Keratinocyte (primary cell): ENCODE results near the gene MAEL. TPM values are rescaled to one million over a fixed set of nuclear protein-coding genes. Genes with fewer than 3 reads are reported as not detected.

ENCODE experiments used
- DNase-seq: peaks from one replicate; pipeline ENCODE4 v3.0.0-alpha.2; 2011; ENCODE audit warnings: low read depth, missing footprints, low spot score
- FAIRE-seq: peaks from 2 replicates; lab custom pipeline; 2011; peaks lifted over from hg19 to GRCh38; lab: Jason Lieb, UNC
- H2AFZ ChIP-seq: 2 replicates; pipeline ENCODE4 v1.6.0; 2012; ENCODE audit warnings: low read length, control low read depth, inconsistent platforms; ENCODE audit not compliant: control insufficient read depth
- H3K27ac ChIP-seq: 2 replicates; pipeline ENCODE4 v1.5.1; 2011; ENCODE audit warnings: low read length; ENCODE audit not compliant: control insufficient read depth, insufficient read depth
- H3K27me3 ChIP-seq: 3 replicates; pipeline ENCODE4 v1.6.0; 2011; ENCODE audit warnings: low read length; ENCODE audit not compliant: control insufficient read depth, insufficient read depth; ENCODE audit errors: extremely low read depth
- H3K36me3 ChIP-seq, 2 experiments: 2 replicates in 1 of 2; 3 replicates in 1 of 2; pipeline ENCODE4 v1.5.1; 2011; ENCODE audit warnings: low read length in 2 of 2, mild to moderate bottlenecking in 1 of 2; ENCODE audit not compliant: control insufficient read depth in 2 of 2, insufficient read depth in 2 of 2; ENCODE audit errors: extremely low read depth in 1 of 2
- H3K4me1 ChIP-seq: 3 replicates; pipeline ENCODE4 v1.5.1; 2011; ENCODE audit warnings: low read length; ENCODE audit not compliant: control insufficient read depth, insufficient read depth; ENCODE audit errors: extremely low read depth
- H3K4me2 ChIP-seq: 3 replicates; pipeline ENCODE4 v1.6.0; 2011; ENCODE audit warnings: low read depth, low read length; ENCODE audit not compliant: control insufficient read depth, insufficient read depth; ENCODE audit errors: extremely low read depth
- H3K4me3 ChIP-seq, 3 experiments: fragments of 200-600 bp in 1 of 3; sonication (generic) in 1 of 3; 2 replicates in 2 of 3; 3 replicates in 1 of 3; pipeline ENCODE4 v1.5.1; 2011 to 2016; ENCODE audit warnings: low read length in 3 of 3, mild to moderate bottlenecking in 3 of 3, control low read depth in 2 of 3, inconsistent platforms in 1 of 3, low read depth in 1 of 3, mixed read lengths in 1 of 3, mixed run types in 1 of 3, moderate library complexity in 1 of 3; ENCODE audit not compliant: control insufficient read depth in 2 of 3, insufficient read depth in 2 of 3; ENCODE audit errors: extremely low read depth in 1 of 3
- H3K79me2 ChIP-seq: 2 replicates; pipeline ENCODE4 v1.6.0; 2012; ENCODE audit warnings: low read length; ENCODE audit not compliant: control insufficient read depth, insufficient read depth
- H3K9ac ChIP-seq: 3 replicates; pipeline ENCODE4 v1.6.0; 2011; ENCODE audit warnings: low read length; ENCODE audit not compliant: control insufficient read depth, insufficient read depth; ENCODE audit errors: extremely low read depth
- H3K9me1 ChIP-seq: 3 replicates; pipeline ENCODE4 v1.6.0; 2011; ENCODE audit warnings: low read length; ENCODE audit not compliant: control insufficient read depth, insufficient read depth; ENCODE audit errors: extremely low read depth
- H3K9me3 ChIP-seq: 2 replicates; pipeline ENCODE4 v1.5.1; 2012; ENCODE audit warnings: low read depth, low read length; ENCODE audit not compliant: control insufficient read depth
- H4K20me1 ChIP-seq: 3 replicates; pipeline ENCODE4 v1.6.0; 2011; ENCODE audit warnings: low read length; ENCODE audit not compliant: control insufficient read depth, insufficient read depth; ENCODE audit errors: extremely low read depth
- EZH2 ChIP-seq: IDR thresholded peaks from one replicate; pipeline ENCODE4 v1.6.1; 2012; ENCODE audit warnings: inconsistent platforms, mild to moderate bottlenecking, low read length, moderate library complexity
- dilution Hi-C: fragments of 300-500 bp; cut with MboI; formaldehyde crosslinking; loops from one replicate; pipeline ENCODE4 v1.7.0; 2020; ENCODE audit warnings: low sequenced_read_pairs; ENCODE audit not compliant: extremely low pct_ligation_motif_present
- polyA plus RNA-seq, 5 experiments: library from polyadenylated mRNA; depleted of rRNA in 3 of 5; stranded (reverse) in 3 of 5; stranded (forward) in 1 of 5; unstranded in 1 of 5; fragments of >200 nt; gene quantifications; 1 replicate in 1 of 5; 2 replicates in 3 of 5; 3 replicates in 1 of 5; pipeline versions ENCODE4 v1.2.1 to v1.2.3, GENCODE V29; 2011 to 2012; ENCODE audit warnings: missing spikeins in 2 of 5, low read depth in 1 of 5, low replicate concordance in 1 of 5
- TF ChIP-seq, protein P1 (sequence below), 3 experiments: IDR thresholded peaks in 1 of 3; conservative IDR thresholded peaks in 1 of 3; optimal IDR thresholded peaks in 1 of 3; 2 replicates in 2 of 3; 3 replicates in 1 of 3; pipeline versions ENCODE3 to v1.5.1; 2011; ENCODE audit warnings: low read length in 3 of 3, mild to moderate bottlenecking in 3 of 3, moderate library complexity in 2 of 3, control low read depth in 1 of 3, inconsistent platforms in 1 of 3; ENCODE audit not compliant: insufficient read depth in 2 of 3; ENCODE audit errors: extremely low read depth in 1 of 3

MAEL gene
- polyA plus RNA-seq, 1 donor (not counting 4 experiments of a cell fraction or from before 2014, with no cell fraction given): not detected

DNA sequence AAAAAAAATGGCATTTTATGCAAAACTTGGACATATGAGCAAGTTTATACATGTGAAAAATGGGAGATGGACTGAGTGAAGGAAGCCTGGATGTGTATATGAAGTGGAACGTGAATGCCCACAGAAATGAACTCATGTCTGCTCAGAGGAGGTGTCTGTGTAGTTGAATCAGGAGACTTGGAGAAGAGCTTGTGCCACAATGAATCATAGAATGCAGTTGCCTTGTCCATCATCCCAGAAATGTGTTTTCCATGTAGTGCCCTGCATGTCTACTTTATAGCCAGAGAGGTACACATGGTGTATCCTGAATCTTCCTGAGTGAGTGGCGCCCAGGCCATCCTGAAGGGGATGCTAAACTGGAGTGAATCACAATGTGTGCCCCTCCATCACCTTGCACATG lies 11.1 kb upstream of the MAEL start:
- DNase-seq: no peak
- peaks cover 50% of the 10 kb centered on the region for H3K27me3 ChIP-seq

DNA sequence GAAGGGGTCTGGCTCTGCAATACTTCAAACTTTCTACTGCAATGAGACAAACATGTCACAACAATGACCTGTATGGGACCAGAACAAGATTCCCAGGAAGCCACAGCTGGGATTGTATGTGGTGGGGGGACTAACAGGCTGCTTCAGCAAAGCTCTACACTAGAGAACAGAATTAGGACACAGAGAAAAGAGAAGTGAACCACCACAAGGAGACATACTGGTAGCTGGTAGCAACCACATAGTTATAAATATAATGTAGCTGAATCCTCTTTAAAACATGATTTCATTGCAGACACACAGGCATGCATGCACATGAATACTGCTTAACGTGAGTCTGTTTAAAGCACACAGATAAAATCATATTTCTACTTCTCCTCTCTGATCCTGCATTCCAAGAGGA lies 10.3 kb upstream of the MAEL start:
- Histone ChIP-seq H3K27ac (no peak overlapping the region), H2AFZ (no peak overlapping the region), H3K4me1 (no peaks in the 10 kb centered on the region), H3K27me3 (peaks cover 44% of the 10 kb centered on the region), H3K9me1 (no peaks in the 10 kb centered on the region), H3K4me2 (no peak overlapping the region), H3K79me2 (no peaks in the 10 kb centered on the region), H4K20me1 (no peaks in the 10 kb centered on the region), H3K9me3 (no peaks in the 10 kb centered on the region), H3K4me3 (no peak overlapping the region), H3K36me3 (no peaks in the 10 kb centered on the region), H3K9ac (no peak overlapping the region)
- DNase-seq (no peak), FAIRE-seq (no peak)
- TF ChIP-seq, protein P1, sequence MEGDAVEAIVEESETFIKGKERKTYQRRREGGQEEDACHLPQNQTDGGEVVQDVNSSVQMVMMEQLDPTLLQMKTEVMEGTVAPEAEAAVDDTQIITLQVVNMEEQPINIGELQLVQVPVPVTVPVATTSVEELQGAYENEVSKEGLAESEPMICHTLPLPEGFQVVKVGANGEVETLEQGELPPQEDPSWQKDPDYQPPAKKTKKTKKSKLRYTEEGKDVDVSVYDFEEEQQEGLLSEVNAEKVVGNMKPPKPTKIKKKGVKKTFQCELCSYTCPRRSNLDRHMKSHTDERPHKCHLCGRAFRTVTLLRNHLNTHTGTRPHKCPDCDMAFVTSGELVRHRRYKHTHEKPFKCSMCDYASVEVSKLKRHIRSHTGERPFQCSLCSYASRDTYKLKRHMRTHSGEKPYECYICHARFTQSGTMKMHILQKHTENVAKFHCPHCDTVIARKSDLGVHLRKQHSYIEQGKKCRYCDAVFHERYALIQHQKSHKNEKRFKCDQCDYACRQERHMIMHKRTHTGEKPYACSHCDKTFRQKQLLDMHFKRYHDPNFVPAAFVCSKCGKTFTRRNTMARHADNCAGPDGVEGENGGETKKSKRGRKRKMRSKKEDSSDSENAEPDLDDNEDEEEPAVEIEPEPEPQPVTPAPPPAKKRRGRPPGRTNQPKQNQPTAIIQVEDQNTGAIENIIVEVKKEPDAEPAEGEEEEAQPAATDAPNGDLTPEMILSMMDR (optimal IDR thresholded peaks at IDR 0.05 in 1 of 3, IDR thresholded peaks at IDR 0.05 in 1 of 3, conservative IDR thresholded peaks at IDR 0.05 in 1 of 3; ENCODE audit: extremely low read depth in 1 of 3, insufficient read depth in 2 of 3, low read length in 3 of 3): no peak
- TF ChIP-seq EZH2: no peak
- dilution Hi-C loops: no loop called here

More for the DNA sequence above, 11.1 kb upstream of the MAEL start:
- H4K20me1 ChIP-seq: no peaks in the 10 kb centered on the region
- H3K79me2 ChIP-seq: no peaks in the 10 kb centered on the region
- FAIRE-seq: no peak
- no peak overlapping the region for H3K4me3 ChIP-seq
- no peaks in the 10 kb centered on the region for H3K9me1 ChIP-seq
- no peak overlapping the region for H3K27ac ChIP-seq
- no peak overlapping the region for H2AFZ ChIP-seq
- no peak for TF ChIP-seq EZH2
- TF ChIP-seq, protein P1 (optimal IDR thresholded peaks at IDR 0.05 in 1 of 3, IDR thresholded peaks at IDR 0.05 in 1 of 3, conservative IDR thresholded peaks at IDR 0.05 in 1 of 3; ENCODE audit: extremely low read depth in 1 of 3, insufficient read depth in 2 of 3, low read length in 3 of 3): no peak
- H3K4me2 ChIP-seq: no peak overlapping the region
- no peak overlapping the region for H3K9ac ChIP-seq
- H3K36me3 ChIP-seq: no peaks in the 10 kb centered on the region
- dilution Hi-C loops: no loop called here
- H3K9me3 ChIP-seq: no peaks in the 10 kb centered on the region
- H3K4me1 ChIP-seq: no peaks in the 10 kb centered on the region
